Endothelial cell of umbilical vein (primary cell): ENCODE results near the gene ABCA3. TPM values are rescaled to one million over a fixed set of nuclear protein-coding genes. Genes with fewer than 3 reads are reported as not detected.
"Not testable (repeated sequence)": the region's sequence is repeated elsewhere in the genome, so short reads cannot be mapped to it uniquely, and the experiment has no call there.

Source experiments
- BruUV-seq: library from RNA; stranded (reverse); fragments of 400-500 nt; replicated peaks from 2 replicates; lab custom pipeline; 2021; lab: Mats Ljungman, UMichigan
- CTCF ChIA-PET: fragments of 300-600, 350-600 bp; sonication (Branson Sonifier 250); formaldehyde crosslinking; loops from one replicate; lab custom pipeline; 2021; ENCODE audit warnings: antibody characterized with exemption, inconsistent platforms; lab: Charles Lee
- POLR2A ChIA-PET: fragments of 300-600, 350-600 bp; sonication (Branson Sonifier 250); formaldehyde crosslinking; loops from one replicate; lab custom pipeline; 2021; ENCODE audit warnings: antibody characterized with exemption, inconsistent platforms; lab: Charles Lee
- DNase-seq: peaks from one replicate; pipeline ENCODE4 v3.0.0-alpha.2; 2011; ENCODE audit warnings: low read depth, low spot score
- FAIRE-seq: peaks from 2 replicates; lab custom pipeline; 2011; peaks lifted over from hg19 to GRCh38; lab: Jason Lieb, UNC
- H2AFZ ChIP-seq: 2 replicates; pipeline ENCODE4 v1.6.0; 2012; ENCODE audit warnings: low read depth, low read length, control low read depth, inconsistent platforms
- H3K27ac ChIP-seq: 2 replicates; pipeline ENCODE4 v1.5.1; 2011; ENCODE audit warnings: low read depth, mild to moderate bottlenecking, control low read depth, low read length, moderate library complexity; ENCODE audit not compliant: insufficient read depth
- H3K27me3 ChIP-seq, 2 experiments: 2 replicates each; pipeline versions ENCODE4 v1.6.0 to v1.6.1; 2011; ENCODE audit warnings: low read length in 2 of 2, mixed read lengths in 1 of 2; ENCODE audit not compliant: control insufficient read depth in 2 of 2, insufficient read depth in 2 of 2
- H3K36me3 ChIP-seq, 2 experiments: 2 replicates in 1 of 2; 3 replicates in 1 of 2; pipeline ENCODE4 v1.5.1; 2011; ENCODE audit warnings: low read length in 2 of 2, mild to moderate bottlenecking in 1 of 2, moderate library complexity in 1 of 2; ENCODE audit not compliant: control insufficient read depth in 2 of 2, insufficient read depth in 2 of 2; ENCODE audit errors: extremely low read depth in 1 of 2
- H3K4me1 ChIP-seq: 3 replicates; pipeline ENCODE4 v1.5.1; 2011; ENCODE audit warnings: mild to moderate bottlenecking, low read length; ENCODE audit not compliant: control insufficient read depth, insufficient read depth; ENCODE audit errors: extremely low read depth
- H3K4me2 ChIP-seq: 2 replicates; pipeline ENCODE4 v1.6.1; 2011; ENCODE audit warnings: low read length, control low read depth, mixed read lengths; ENCODE audit not compliant: insufficient read depth
- H3K4me3 ChIP-seq, 3 experiments: fragments of 200-600 bp in 1 of 3; sonication (generic), shearing (Covaris generic) in 1 of 3; replicated peaks in 1 of 3; 2 replicates each; pipeline ENCODE4 v1.5.1; 2011 to 2016; ENCODE audit warnings: control low read depth in 3 of 3, low read length in 3 of 3, mild to moderate bottlenecking in 2 of 3, inconsistent platforms in 1 of 3, low read depth in 1 of 3, moderate library complexity in 1 of 3; ENCODE audit not compliant: insufficient read depth in 1 of 3
- H3K79me2 ChIP-seq: 2 replicates; pipeline ENCODE4 v1.6.0; 2012; ENCODE audit warnings: low read length, inconsistent platforms; ENCODE audit not compliant: control insufficient read depth, insufficient read depth
- H3K9ac ChIP-seq: replicated peaks from 2 replicates; pipeline ENCODE3; 2011; ENCODE audit warnings: low read length, control low read depth; ENCODE audit not compliant: insufficient read depth; ENCODE audit errors: extremely low read depth
- H3K9me1 ChIP-seq: replicated peaks from 3 replicates; pipeline ENCODE4 v1.6.0; 2011; ENCODE audit warnings: mild to moderate bottlenecking, low read length; ENCODE audit not compliant: control insufficient read depth, insufficient read depth; ENCODE audit errors: extremely low read depth
- H3K9me3 ChIP-seq: replicated peaks from 2 replicates; pipeline ENCODE4 v1.5.1; 2012; ENCODE audit warnings: low read length, inconsistent platforms; ENCODE audit not compliant: control insufficient read depth, insufficient read depth
- H4K20me1 ChIP-seq: replicated peaks from 2 replicates; pipeline ENCODE3; 2011; ENCODE audit warnings: mild to moderate bottlenecking, low read length; ENCODE audit not compliant: control insufficient read depth, insufficient read depth; ENCODE audit errors: extremely low read depth
- JUN ChIP-seq: IDR thresholded peaks from 2 replicates; pipeline ENCODE4 v1.6.1; 2011; ENCODE audit warnings: borderline replicate concordance, low read depth; ENCODE audit not compliant: insufficient read length, insufficient read depth
- MYC ChIP-seq: IDR thresholded peaks from one replicate; pipeline ENCODE4 v1.6.1; 2011; ENCODE audit warnings: mild to moderate bottlenecking, low read depth, low read length
- POLR2AphosphoS5 ChIP-seq: IDR thresholded peaks from 2 replicates; pipeline ENCODE4 v1.6.1; 2012; ENCODE audit warnings: low read depth, mild to moderate bottlenecking, control low read depth, low read length, moderate library complexity; ENCODE audit not compliant: insufficient read depth
- dilution Hi-C: fragments of 300-500 bp; cut with MboI; formaldehyde crosslinking; loops from one replicate; pipeline ENCODE4 v1.15.0; 2019; ENCODE audit warnings: low sequenced_read_pairs; ENCODE audit not compliant: extremely low pct_ligation_motif_present
- intact Hi-C: fragments of 100-400 bp; cut with micrococcal nuclease; formaldehyde crosslinking; loops from one replicate; pipeline ENCODE4 v1.10.0; 2022
- polyA plus RNA-seq, 4 experiments: library from polyadenylated mRNA; depleted of rRNA in 3 of 4; stranded (reverse) in 3 of 4; unstranded in 1 of 4; fragments of >200 nt; gene quantifications; 2 replicates each; pipeline versions ENCODE4 v1.2.1 to v1.2.3, GENCODE V29; 2011 to 2012; ENCODE audit warnings: missing spikeins in 1 of 4
- total RNA-seq: library from RNA; stranded (reverse); gene quantifications from 2 replicates; pipeline ENCODE4 v1.2.3, GENCODE V29; 2021
- TF ChIP-seq, protein P1 (sequence below), 2 donors: IDR thresholded peaks; 1 replicate in 1 of 2; 2 replicates in 1 of 2; pipeline ENCODE4 v1.5.1; 2011; ENCODE audit warnings: low read length in 2 of 2, mild to moderate bottlenecking in 2 of 2, moderate library complexity in 2 of 2, control low read depth in 1 of 2, inconsistent platforms in 1 of 2, low read depth in 1 of 2; ENCODE audit not compliant: insufficient read depth in 1 of 2; ENCODE audit errors: extremely low read depth in 1 of 2

Gene ABCA3
- total and polyA plus RNA-seq, 2 donors (not counting 3 experiments of a cell fraction or from before 2014, with no cell fraction given) = 13.5 to 36.0 TPM

- no peaks in the 10 kb centered on the region for H3K4me1 ChIP-seq
- H3K36me3 ChIP-seq = no peaks in the 10 kb centered on the region
- no peak overlapping the region for H3K4me2 ChIP-seq
- H3K27ac ChIP-seq = no peak overlapping the region
- dilution Hi-C loops = no loop called here
- FAIRE-seq = no peak
- H2AFZ ChIP-seq = no peak overlapping the region
- no peak for DNase-seq
- CTCF ChIA-PET = interaction anchor here (0.8 to 1.1 kb wide), 4 partner anchors 10 to 118 kb away, joined by 3 to 6 read pairs (median 4); no protein-coding TSS in a partner anchor
- H3K9me3 ChIP-seq = no peaks in the 10 kb centered on the region
- H3K9me1 ChIP-seq = no peaks in the 10 kb centered on the region
- no peak overlapping the region for H3K4me3 ChIP-seq
- peaks cover 2 to 5% of the 10 kb centered on the region in 2 experiments for H3K27me3 ChIP-seq
- no TSS peak for BruUV-seq
- intact Hi-C loops = no loop called here
- H4K20me1 ChIP-seq = no peaks in the 10 kb centered on the region
- no peak overlapping the region for H3K9ac ChIP-seq
- TF ChIP-seq, protein P1, sequence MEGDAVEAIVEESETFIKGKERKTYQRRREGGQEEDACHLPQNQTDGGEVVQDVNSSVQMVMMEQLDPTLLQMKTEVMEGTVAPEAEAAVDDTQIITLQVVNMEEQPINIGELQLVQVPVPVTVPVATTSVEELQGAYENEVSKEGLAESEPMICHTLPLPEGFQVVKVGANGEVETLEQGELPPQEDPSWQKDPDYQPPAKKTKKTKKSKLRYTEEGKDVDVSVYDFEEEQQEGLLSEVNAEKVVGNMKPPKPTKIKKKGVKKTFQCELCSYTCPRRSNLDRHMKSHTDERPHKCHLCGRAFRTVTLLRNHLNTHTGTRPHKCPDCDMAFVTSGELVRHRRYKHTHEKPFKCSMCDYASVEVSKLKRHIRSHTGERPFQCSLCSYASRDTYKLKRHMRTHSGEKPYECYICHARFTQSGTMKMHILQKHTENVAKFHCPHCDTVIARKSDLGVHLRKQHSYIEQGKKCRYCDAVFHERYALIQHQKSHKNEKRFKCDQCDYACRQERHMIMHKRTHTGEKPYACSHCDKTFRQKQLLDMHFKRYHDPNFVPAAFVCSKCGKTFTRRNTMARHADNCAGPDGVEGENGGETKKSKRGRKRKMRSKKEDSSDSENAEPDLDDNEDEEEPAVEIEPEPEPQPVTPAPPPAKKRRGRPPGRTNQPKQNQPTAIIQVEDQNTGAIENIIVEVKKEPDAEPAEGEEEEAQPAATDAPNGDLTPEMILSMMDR (IDR thresholded peaks at IDR 0.05; ENCODE audit: extremely low read depth in 1 of 2, insufficient read depth in 1 of 2, low read depth in 1 of 2, low read length in 2 of 2) = peak; percentile 6 to 32
- TF ChIP-seq POLR2AphosphoS5 (no peak), MYC (no peak), JUN (no peak)
- POLR2A ChIA-PET = no interaction called here
- no peaks in the 10 kb centered on the region for H3K79me2 ChIP-seq
These were observed 46.5 kb upstream of the ABCA3 start for GRCh38 chr16:2386990-2387389.

- H2AFZ ChIP-seq, H3K27ac ChIP-seq, H3K4me3 ChIP-seq, H3K36me3 ChIP-seq, FAIRE-seq, H3K79me2 ChIP-seq, H3K9me3 ChIP-seq, H3K9ac ChIP-seq, H4K20me1 ChIP-seq, DNase-seq, H3K4me1 ChIP-seq, POLR2A ChIA-PET, dilution Hi-C loops, BruUV-seq, H3K4me2 ChIP-seq, H3K9me1 ChIP-seq, H3K27me3 ChIP-seq: not testable (repeated sequence)
- CTCF ChIA-PET = interaction anchor here (1.0 kb wide), 1 partner anchor 25 kb away, joined by 3 read pairs; no protein-coding TSS in a partner anchor
- intact Hi-C loops = loop anchor here (2.0 kb wide), 1 partner anchor 13 kb away; no protein-coding TSS in a partner anchor
These were observed 45.5 kb upstream of the ABCA3 start for GRCh38 chr16:2385982-2386381.
